Measurements from ENCODE around the gene QSOX1. TPM values are rescaled to one million over a fixed set of nuclear protein-coding genes. Genes with fewer than 3 reads are reported as not detected.

The QSOX1 gene
- total and polyA plus RNA-seq, 2 donors (not counting 3 experiments of a cell fraction or from before 2014, with no cell fraction given), result 256 to 415 TPM

DNA sequence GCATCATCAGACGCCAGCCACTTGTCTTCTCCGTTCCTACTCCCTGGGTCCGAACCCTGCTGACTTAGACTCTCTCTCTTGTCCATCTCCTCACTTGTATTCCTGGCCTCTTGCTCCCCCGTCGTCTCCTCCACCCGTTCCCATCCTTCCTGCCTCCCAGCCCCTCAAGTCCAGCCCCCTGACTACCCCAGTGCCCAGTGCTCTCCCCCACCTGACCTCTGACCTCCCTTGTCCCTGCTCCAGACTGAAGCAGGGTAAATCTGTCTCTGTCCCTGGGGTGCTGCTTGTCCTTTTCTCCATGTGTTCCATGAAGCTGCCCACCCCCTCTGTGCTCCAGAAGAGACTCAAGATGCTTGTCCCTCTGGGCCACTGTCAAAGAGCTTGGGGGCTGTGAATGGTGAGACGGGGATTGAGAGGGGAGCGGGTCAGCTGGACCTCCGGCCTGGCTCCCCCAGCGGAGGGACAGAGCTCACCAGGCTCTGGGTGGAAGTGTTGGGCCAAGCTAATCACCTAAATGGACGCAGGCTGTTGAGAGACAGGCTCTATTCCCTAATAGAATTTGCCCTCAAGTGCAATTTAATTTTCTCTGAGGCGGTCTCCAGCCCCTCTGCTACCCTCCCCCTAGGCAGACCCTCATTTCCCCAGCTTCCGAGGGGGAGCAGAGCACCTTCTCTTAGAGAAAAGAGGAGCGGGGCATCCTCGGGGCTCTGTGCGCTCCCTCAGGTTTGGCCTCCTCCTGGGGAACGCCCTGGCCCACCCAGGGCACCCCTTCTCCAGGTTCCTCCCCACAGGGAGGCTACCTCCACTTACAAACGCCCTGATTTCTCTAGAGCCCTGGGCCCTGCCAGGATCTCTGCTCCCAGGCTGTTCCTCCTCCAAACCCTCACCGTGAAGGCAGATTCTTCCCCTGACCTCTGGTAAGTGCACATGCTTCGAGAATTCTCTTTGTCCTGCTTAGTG lies 64.4 kb downstream of the QSOX1 start:
- no peaks in the 10 kb centered on the region for H4K20me1 ChIP-seq (replicated peaks; ENCODE audit: control insufficient read depth, extremely low read depth, insufficient read depth, low read length)
- H3K27ac ChIP-seq (ENCODE audit: insufficient read depth, low read depth, low read length), result no peak overlapping the region
- no TSS peak for BruUV-seq (replicated peaks)
- DNase-seq (ENCODE audit: low read depth, low spot score) (no peak), FAIRE-seq (no peak)
- H3K27me3 ChIP-seq (ENCODE audit: control insufficient read depth in 2 of 2, insufficient read depth in 2 of 2, low read length in 2 of 2), result peaks cover 10 to 12% of the 10 kb centered on the region in 2 experiments
- CTCF ChIA-PET, result no interaction called here
- H3K36me3 ChIP-seq (ENCODE audit: control insufficient read depth in 2 of 2, extremely low read depth in 1 of 2, insufficient read depth in 2 of 2, low read length in 2 of 2), result no peaks in the 10 kb centered on the region
- H2AFZ ChIP-seq (ENCODE audit: low read depth, low read length), result no peak overlapping the region
- no peak for TF ChIP-seq MAX (IDR thresholded peaks at IDR 0.05; ENCODE audit: insufficient read depth, insufficient read length)
- no peak for TF ChIP-seq JUN (IDR thresholded peaks at IDR 0.05; ENCODE audit: borderline replicate concordance, insufficient read depth, insufficient read length, low read depth)
- TF ChIP-seq FOS (IDR thresholded peaks at IDR 0.05; ENCODE audit: borderline replicate concordance, insufficient read depth, low read length), result no peak
- no peak for TF ChIP-seq POLR2AphosphoS5 (IDR thresholded peaks at IDR 0.05; ENCODE audit: insufficient read depth, low read depth, low read length)
- TF ChIP-seq MYC (IDR thresholded peaks at IDR 0.05; ENCODE audit: low read depth, low read length), result no peak
- TF ChIP-seq EZH2 (IDR thresholded peaks at IDR 0.05; ENCODE audit: borderline replicate concordance, low read depth, low read length, severe bottlenecking), result no peak
- no peak for TF ChIP-seq GATA2 (IDR thresholded peaks at IDR 0.05; ENCODE audit: insufficient read depth, insufficient read length, low read depth, low read length)
- TF ChIP-seq, protein P1, sequence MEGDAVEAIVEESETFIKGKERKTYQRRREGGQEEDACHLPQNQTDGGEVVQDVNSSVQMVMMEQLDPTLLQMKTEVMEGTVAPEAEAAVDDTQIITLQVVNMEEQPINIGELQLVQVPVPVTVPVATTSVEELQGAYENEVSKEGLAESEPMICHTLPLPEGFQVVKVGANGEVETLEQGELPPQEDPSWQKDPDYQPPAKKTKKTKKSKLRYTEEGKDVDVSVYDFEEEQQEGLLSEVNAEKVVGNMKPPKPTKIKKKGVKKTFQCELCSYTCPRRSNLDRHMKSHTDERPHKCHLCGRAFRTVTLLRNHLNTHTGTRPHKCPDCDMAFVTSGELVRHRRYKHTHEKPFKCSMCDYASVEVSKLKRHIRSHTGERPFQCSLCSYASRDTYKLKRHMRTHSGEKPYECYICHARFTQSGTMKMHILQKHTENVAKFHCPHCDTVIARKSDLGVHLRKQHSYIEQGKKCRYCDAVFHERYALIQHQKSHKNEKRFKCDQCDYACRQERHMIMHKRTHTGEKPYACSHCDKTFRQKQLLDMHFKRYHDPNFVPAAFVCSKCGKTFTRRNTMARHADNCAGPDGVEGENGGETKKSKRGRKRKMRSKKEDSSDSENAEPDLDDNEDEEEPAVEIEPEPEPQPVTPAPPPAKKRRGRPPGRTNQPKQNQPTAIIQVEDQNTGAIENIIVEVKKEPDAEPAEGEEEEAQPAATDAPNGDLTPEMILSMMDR (IDR thresholded peaks at IDR 0.05; ENCODE audit: extremely low read depth in 1 of 2, insufficient read depth in 1 of 2, low read depth in 1 of 2, low read length in 2 of 2), result no peak
- no peak for TF ChIP-seq POLR2A (IDR thresholded peaks at IDR 0.05; ENCODE audit: low read depth, low read length)
- POLR2A ChIA-PET, result no interaction called here
- no peak overlapping the region for H3K9ac ChIP-seq (replicated peaks; ENCODE audit: extremely low read depth, insufficient read depth, low read length)
- no peaks in the 10 kb centered on the region for H3K4me1 ChIP-seq (ENCODE audit: control insufficient read depth, extremely low read depth, insufficient read depth, low read length)
- intact Hi-C loops (cut with micrococcal nuclease) (no loop called here), dilution Hi-C loops (cut with MboI; ENCODE audit: extremely low pct_ligation_motif_present, low sequenced_read_pairs) (no loop called here)
- no peak overlapping the region for H3K4me3 ChIP-seq (replicated peaks in 1 of 3; ENCODE audit: insufficient read depth in 1 of 3, low read depth in 1 of 3, low read length in 3 of 3)
- no peak overlapping the region for H3K4me2 ChIP-seq (ENCODE audit: insufficient read depth, low read length)
- H3K9me3 ChIP-seq (replicated peaks; ENCODE audit: control insufficient read depth, insufficient read depth, low read length), result no peaks in the 10 kb centered on the region
- H3K79me2 ChIP-seq (ENCODE audit: control insufficient read depth, insufficient read depth, low read length), result no peaks in the 10 kb centered on the region
- no peaks in the 10 kb centered on the region for H3K9me1 ChIP-seq (replicated peaks; ENCODE audit: control insufficient read depth, extremely low read depth, insufficient read depth, low read length)

Data from endothelial cell of umbilical vein (primary cell).